ENCODE data around the gene CPB2.
A peak's percentile ranks its signal among the peaks of the same experiment; 100 is the strongest.

Gene CPB2

DNA sequence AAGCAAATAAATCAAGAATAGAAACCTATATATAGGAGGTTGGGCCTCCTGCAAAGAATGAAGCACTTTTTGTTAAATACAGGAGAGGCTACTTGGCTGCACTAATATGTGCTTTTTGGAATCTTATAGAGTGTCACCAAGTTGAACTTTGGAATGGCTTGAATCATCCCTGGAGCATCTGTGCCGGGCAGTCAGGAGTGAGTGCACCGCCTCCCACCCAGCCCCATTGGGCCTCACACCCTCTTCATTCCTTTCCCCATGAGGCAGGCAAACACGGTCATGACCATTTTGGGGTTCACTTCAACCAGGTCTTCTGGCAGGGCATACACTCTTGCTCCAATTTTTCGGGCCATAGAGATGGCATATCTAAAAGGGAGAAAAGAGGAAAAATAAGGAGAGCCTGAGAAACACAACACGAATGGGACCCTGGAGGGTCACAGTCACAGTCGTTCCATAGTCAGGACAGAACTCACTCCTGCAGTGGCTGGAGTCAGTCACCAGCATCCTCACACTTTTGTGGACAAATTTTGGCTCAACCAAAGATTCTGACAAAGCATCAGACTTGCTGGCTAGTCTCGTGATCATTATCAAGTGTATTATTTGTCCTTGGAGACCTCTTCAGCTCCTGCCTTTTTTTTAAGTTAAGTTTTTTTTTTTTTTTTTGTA lies 22.7 kb upstream of the CPB2 start:
- Histone ChIP-seq H3K4me3 (ENCODE audit: extremely low read depth, insufficient read depth, low read length, poor library complexity, severe bottlenecking) (no peak overlapping the region), H3K4me1 (ENCODE audit: control insufficient read depth, insufficient read depth, low read length, poor library complexity, severe bottlenecking) (peaks cover 6% of the 10 kb centered on the region), H3K9me3 (ENCODE audit: control insufficient read depth, low read length) (no peaks in the 10 kb centered on the region), H3K36me3 (ENCODE audit: control insufficient read depth, insufficient read depth, low read length) (no peaks in the 10 kb centered on the region), H3K27ac (ENCODE audit: low read depth, low read length, severe bottlenecking) (no peak overlapping the region)
- WGBS, 2 experiments (ENCODE audit: insufficient coverage in 2 of 2), result 89 to 94% methylated on average over 5 of the region's 7 CpGs

- no peaks in the 10 kb centered on the region for H3K9me3 ChIP-seq (ENCODE audit: control insufficient read depth, low read length)
- H3K4me1 ChIP-seq (ENCODE audit: control insufficient read depth, insufficient read depth, low read length, poor library complexity, severe bottlenecking), result peaks cover 6% of the 10 kb centered on the region
- H3K36me3 ChIP-seq (ENCODE audit: control insufficient read depth, insufficient read depth, low read length), result no peaks in the 10 kb centered on the region
- H3K4me3 ChIP-seq (ENCODE audit: extremely low read depth, insufficient read depth, low read length, poor library complexity, severe bottlenecking), result no peak overlapping the region
- no peak overlapping the region for H3K27ac ChIP-seq (ENCODE audit: low read depth, low read length, severe bottlenecking)
- WGBS, 2 experiments (ENCODE audit: insufficient coverage in 2 of 2), result 83% methylated on average over 1 of the region's 6 CpGs; no CpG with 5 or more reads in 1 of the 2 experiments
Observed at GRCh38 chr13:46126552-46127357, 21.9 kb upstream of the CPB2 start.

- 50% methylated on average over 1 of the region's 2 CpGs; no CpG with 5 or more reads in 1 of the 2 experiments for WGBS, 2 experiments (ENCODE audit: insufficient coverage in 2 of 2)
- Histone ChIP-seq H3K27ac (ENCODE audit: low read depth, low read length, severe bottlenecking) (no peak overlapping the region), H3K4me3 (ENCODE audit: extremely low read depth, insufficient read depth, low read length, poor library complexity, severe bottlenecking) (no peak overlapping the region), H3K9me3 (ENCODE audit: control insufficient read depth, low read length) (no peaks in the 10 kb centered on the region), H3K36me3 (ENCODE audit: control insufficient read depth, insufficient read depth, low read length) (no peaks in the 10 kb centered on the region), H3K4me1 (ENCODE audit: control insufficient read depth, insufficient read depth, low read length, poor library complexity, severe bottlenecking) (peaks cover 6% of the 10 kb centered on the region)
Observed at GRCh38 chr13:46126056-46126455, 21.2 kb upstream of the CPB2 start.

GRCh38 chr13:46124967-46125933 lies 20.4 kb upstream of the CPB2 start:
- H3K9me3 ChIP-seq (ENCODE audit: control insufficient read depth, low read length), result no peaks in the 10 kb centered on the region
- whole genome bisulfite sequencing, 2 experiments (ENCODE audit: insufficient coverage in 2 of 2), result 86 to 89% methylated on average over 5 to 7 of the region's 11 CpGs

GRCh38 chr13:46124531-46124966 lies 19.7 kb upstream of the CPB2 start:
- no peak overlapping the region for H3K27ac ChIP-seq (ENCODE audit: low read depth, low read length, severe bottlenecking)
- H3K36me3 ChIP-seq (ENCODE audit: control insufficient read depth, insufficient read depth, low read length), result no peaks in the 10 kb centered on the region
- H3K4me1 ChIP-seq (ENCODE audit: control insufficient read depth, insufficient read depth, low read length, poor library complexity, severe bottlenecking), result peaks cover 8% of the 10 kb centered on the region
- 90 to 100% methylated on average over 5 to 6 of the region's 10 CpGs for WGBS, 2 experiments (ENCODE audit: insufficient coverage in 2 of 2)
- H3K9me3 ChIP-seq (ENCODE audit: control insufficient read depth, low read length), result no peaks in the 10 kb centered on the region
- H3K4me3 ChIP-seq (ENCODE audit: extremely low read depth, insufficient read depth, low read length, poor library complexity, severe bottlenecking), result no peak overlapping the region

More at GRCh38 chr13:46124967-46125933, 20.4 kb upstream of the CPB2 start:
- no peak overlapping the region for H3K27ac ChIP-seq (ENCODE audit: low read depth, low read length, severe bottlenecking)
- H3K36me3 ChIP-seq (ENCODE audit: control insufficient read depth, insufficient read depth, low read length), result no peaks in the 10 kb centered on the region
- H3K4me3 ChIP-seq (ENCODE audit: extremely low read depth, insufficient read depth, low read length, poor library complexity, severe bottlenecking), result no peak overlapping the region
- H3K4me1 ChIP-seq (ENCODE audit: control insufficient read depth, insufficient read depth, low read length, poor library complexity, severe bottlenecking), result peaks cover 6% of the 10 kb centered on the region

- H3K27ac ChIP-seq (ENCODE audit: low read depth, low read length, severe bottlenecking), result no peak overlapping the region
- H3K36me3 ChIP-seq (ENCODE audit: control insufficient read depth, insufficient read depth, low read length), result no peaks in the 10 kb centered on the region
- H3K4me1 ChIP-seq (ENCODE audit: control insufficient read depth, insufficient read depth, low read length, poor library complexity, severe bottlenecking), result peaks cover 11% of the 10 kb centered on the region
- H3K9me3 ChIP-seq (ENCODE audit: control insufficient read depth, low read length), result peaks cover 7% of the 10 kb centered on the region
- H3K4me3 ChIP-seq (ENCODE audit: extremely low read depth, insufficient read depth, low read length, poor library complexity, severe bottlenecking), result no peak overlapping the region
- 95 to 96% methylated on average over 4 to 5 of the region's 7 CpGs for WGBS, 2 experiments (ENCODE audit: insufficient coverage in 2 of 2)
Observed at GRCh38 chr13:46122304-46122703, 17.5 kb upstream of the CPB2 start.

DNA sequence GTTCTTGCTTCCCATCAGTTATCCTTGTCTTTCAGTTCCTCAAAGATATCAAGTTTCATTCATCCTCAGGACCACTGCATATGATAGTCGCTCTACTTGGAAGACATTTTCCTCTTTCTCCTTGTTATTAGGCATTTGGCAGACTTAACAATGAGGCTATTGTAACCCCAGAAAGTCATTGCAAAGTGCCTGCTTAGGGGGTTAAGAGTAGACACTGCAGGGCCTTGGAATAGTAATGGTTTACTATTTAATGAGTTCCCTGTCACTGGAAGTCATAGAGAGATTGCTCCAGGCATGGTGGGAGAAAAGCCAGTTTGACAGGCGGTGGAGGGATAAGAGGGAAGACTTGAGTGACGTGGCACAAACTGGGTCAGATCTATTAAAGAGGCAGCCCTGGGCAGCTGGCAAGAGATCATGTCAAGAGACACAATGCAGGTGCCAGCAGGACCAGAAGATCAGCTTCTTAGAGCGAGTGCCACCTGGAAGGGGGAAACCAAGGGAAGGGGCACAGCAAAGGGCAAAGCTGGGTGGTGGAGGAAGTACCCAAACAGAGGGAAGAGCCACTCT lies 16.8 kb upstream of the CPB2 start:
- Histone ChIP-seq H3K4me3 (ENCODE audit: extremely low read depth, insufficient read depth, low read length, poor library complexity, severe bottlenecking) (no peak overlapping the region), H3K9me3 (ENCODE audit: control insufficient read depth, low read length) (peaks cover 7% of the 10 kb centered on the region), H3K36me3 (ENCODE audit: control insufficient read depth, insufficient read depth, low read length) (no peaks in the 10 kb centered on the region), H3K27ac (ENCODE audit: low read depth, low read length, severe bottlenecking) (no peak overlapping the region), H3K4me1 (ENCODE audit: control insufficient read depth, insufficient read depth, low read length, poor library complexity, severe bottlenecking) (peaks cover 11% of the 10 kb centered on the region)
- 82% methylated on average over 3 to 4 of the region's 4 CpGs for WGBS, 2 experiments (ENCODE audit: insufficient coverage in 2 of 2)

GRCh38 chr13:46121033-46121432 lies 16.2 kb upstream of the CPB2 start:
- Histone ChIP-seq H3K9me3 (ENCODE audit: control insufficient read depth, low read length) (peaks cover 7% of the 10 kb centered on the region), H3K4me1 (ENCODE audit: control insufficient read depth, insufficient read depth, low read length, poor library complexity, severe bottlenecking) (peaks cover 11% of the 10 kb centered on the region)
- 100% methylated on average over 2 of the region's 2 CpGs for WGBS, 2 experiments (ENCODE audit: insufficient coverage in 2 of 2)

GRCh38 chr13:46119883-46120614 lies 15.2 kb upstream of the CPB2 start:
- peak overlapping the region; percentile 69 for H3K27ac ChIP-seq (ENCODE audit: low read depth, low read length, severe bottlenecking)
- WGBS, 2 experiments (ENCODE audit: insufficient coverage in 2 of 2), result 36 to 54% methylated on average over 2 to 5 of the region's 6 CpGs
- no peaks in the 10 kb centered on the region for H3K36me3 ChIP-seq (ENCODE audit: control insufficient read depth, insufficient read depth, low read length)
- H3K4me3 ChIP-seq (ENCODE audit: extremely low read depth, insufficient read depth, low read length, poor library complexity, severe bottlenecking), result no peak overlapping the region
- H3K9me3 ChIP-seq (ENCODE audit: control insufficient read depth, low read length), result peaks cover 7% of the 10 kb centered on the region
- peaks cover 5% of the 10 kb centered on the region for H3K4me1 ChIP-seq (ENCODE audit: control insufficient read depth, insufficient read depth, low read length, poor library complexity, severe bottlenecking)

More at GRCh38 chr13:46121033-46121432, 16.2 kb upstream of the CPB2 start:
- no peaks in the 10 kb centered on the region for H3K36me3 ChIP-seq (ENCODE audit: control insufficient read depth, insufficient read depth, low read length)
- no peak overlapping the region for H3K27ac ChIP-seq (ENCODE audit: low read depth, low read length, severe bottlenecking)
- no peak overlapping the region for H3K4me3 ChIP-seq (ENCODE audit: extremely low read depth, insufficient read depth, low read length, poor library complexity, severe bottlenecking)

Measured in mesodermal cell (in vitro differentiated cells).